Activated CD4-positive, CD25-positive, alpha-beta regulatory T cell (primary cell): Measurements from ENCODE around the gene TMEM44.
"Not testable (repeated sequence)": the region's sequence is repeated elsewhere in the genome, so short reads cannot be mapped to it uniquely, and the experiment has no call there.

ENCODE experiments used
- DNase-seq, 4 experiments: peaks; one replicate each; lab custom pipeline; 2025; lab: John Stamatoyannopoulos, UW

Gene TMEM44

DNA sequence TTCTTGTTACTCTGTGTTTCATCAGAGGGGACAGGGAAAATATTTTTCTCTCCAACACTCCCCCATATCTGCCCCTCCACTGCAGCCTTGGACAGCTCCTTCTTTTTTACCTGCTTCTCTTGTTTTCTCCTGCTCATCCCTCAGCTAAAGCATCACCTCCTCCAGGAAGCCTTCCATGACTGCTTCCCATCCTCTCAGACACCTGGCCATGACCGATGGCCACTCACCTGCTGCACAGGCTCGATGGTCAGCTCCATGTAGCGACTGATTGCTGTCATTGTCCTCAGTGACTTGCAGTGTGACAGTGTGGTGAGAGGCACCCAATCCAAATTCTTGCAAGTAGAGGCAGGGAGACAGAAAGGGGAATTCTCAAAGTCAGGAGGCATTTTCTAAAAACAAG lies 22.5 kb downstream of the TMEM44 start:
- no peak for DNase-seq

- no peak for DNase-seq
Observed at GRCh38 chr3:194609601-194610000, 23.6 kb downstream of the TMEM44 start.

DNA sequence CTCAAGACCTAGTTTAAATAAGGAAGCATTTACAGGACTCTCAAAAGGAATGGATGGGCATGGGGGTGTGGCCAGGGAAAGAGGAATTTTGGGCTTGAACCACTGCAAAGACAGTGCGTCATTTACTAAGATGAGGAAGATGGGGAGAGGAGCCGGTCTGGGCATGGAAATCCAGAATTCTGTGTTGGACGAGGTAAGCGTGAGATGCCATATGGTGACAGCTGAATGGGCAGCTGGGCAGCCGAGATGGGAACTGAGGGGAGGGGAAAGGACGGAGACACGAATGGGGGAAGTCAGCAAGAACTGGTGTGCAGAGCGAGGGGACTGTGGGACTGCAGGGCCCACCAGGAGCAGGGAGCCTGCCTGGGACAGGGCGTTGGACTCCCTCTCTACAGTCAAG lies 24.2 kb downstream of the TMEM44 start:
- DNase-seq = no peak

GRCh38 chr3:194607592-194608389 lies 25.4 kb downstream of the TMEM44 start:
- DNase-seq = no peak

DNA sequence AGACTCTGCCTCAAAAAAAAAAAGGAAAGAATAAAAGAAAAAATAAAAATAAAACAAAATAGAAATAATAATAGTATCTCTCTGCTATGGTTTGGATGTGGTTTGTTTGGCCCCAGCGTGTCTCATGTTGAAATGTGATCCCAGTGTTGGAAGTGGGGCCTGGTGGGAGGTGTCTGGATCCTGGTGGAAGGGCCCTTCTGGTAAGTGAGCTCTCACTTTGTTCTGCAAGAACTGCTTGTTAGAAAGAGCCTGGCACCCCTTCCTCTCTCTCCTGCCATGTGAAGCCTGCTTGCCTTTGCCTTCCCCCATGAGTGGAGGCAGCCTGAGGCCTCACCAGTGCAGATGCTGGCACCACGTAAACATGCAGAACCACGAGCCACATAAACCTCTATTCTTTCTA lies 26.3 kb downstream of the TMEM44 start:
- DNase-seq = no peak

- DNase-seq = no peak
Observed at GRCh38 chr3:194606163-194606562, 27.1 kb downstream of the TMEM44 start.

DNA sequence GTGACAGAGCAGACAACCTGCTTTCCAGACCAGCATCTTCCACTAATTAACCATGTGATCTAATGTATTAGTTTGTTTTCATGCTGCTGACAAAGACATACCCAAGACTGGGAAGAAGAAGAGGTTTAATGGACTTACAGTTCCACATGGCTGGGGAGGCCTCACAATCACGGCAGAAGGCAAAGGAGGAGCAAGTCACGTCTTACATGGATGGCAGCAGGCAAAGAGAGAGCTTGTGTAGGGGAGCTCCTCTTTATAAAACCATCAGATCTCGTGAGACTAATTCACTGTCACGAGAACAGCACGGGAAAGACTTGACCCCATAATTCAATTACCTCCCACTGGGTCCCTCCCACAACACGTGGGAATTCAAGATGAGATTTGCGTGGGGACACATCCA lies 27.9 kb downstream of the TMEM44 start:
- not testable (repeated sequence) for DNase-seq

GRCh38 chr3:194604837-194605236 lies 28.4 kb downstream of the TMEM44 start:
- DNase-seq = no peak

- no peak for DNase-seq
Observed at GRCh38 chr3:194604126-194604525, 29.1 kb downstream of the TMEM44 start.

DNA sequence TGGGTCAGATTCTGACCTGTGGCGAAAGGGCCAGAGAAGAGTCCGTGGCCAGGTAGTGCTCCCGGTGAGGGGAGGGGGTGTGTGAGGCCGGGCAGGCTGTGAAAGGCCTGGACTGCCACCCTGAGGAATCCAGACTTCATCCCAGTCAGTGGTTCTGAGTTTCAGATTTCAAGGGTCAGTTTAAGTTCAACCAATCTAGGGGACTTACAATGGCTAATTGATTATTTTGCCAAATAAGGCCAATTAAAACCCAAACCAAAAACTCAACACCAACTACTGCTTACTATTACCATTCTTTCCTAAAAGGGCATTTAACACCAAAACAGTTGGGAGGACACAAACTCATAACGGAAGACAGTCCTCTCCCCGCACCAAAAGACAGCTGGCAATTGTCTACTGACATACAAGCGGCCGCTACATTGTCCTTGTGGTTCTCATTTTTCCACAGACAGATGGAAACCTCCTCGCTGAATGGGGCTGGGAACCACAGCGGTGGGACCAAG lies 30.5 kb downstream of the TMEM44 start:
- DNase-seq = no peak

GRCh38 chr3:194598771-194599557 lies 34.3 kb downstream of the TMEM44 start:
- no peak for DNase-seq

- no peak for DNase-seq
Observed at GRCh38 chr3:194596906-194597305, 36.3 kb downstream of the TMEM44 start.

GRCh38 chr3:194592798-194593752 lies 40.1 kb downstream of the TMEM44 start:
- DNase-seq = no peak

DNA sequence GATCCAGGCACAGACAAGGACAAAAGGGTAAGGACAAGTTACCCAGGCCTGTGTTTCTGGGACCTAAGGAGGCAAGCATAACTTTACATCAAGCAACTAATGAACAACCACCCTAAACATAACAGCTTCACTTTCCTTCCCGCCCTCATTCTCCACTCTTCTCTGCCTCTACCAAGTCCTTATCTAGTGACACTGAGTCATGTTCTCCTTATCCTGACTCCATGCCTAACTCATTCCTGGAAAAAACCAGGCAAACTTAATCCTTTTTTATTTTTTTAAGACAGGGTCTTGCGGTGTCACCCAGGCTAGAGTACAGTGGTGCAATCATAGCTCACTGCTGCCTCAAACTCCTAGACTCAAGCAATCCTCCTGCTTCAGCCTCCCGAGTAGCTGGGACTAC lies 44.5 kb downstream of the TMEM44 start:
- no peak for DNase-seq

- no peak for DNase-seq
Observed at GRCh38 chr3:194588236-194588635, 45.0 kb downstream of the TMEM44 start.

GRCh38 chr3:194587438-194587931 lies 45.7 kb downstream of the TMEM44 start:
- no peak for DNase-seq

GRCh38 chr3:194586836-194587235 lies 46.4 kb downstream of the TMEM44 start:
- no peak for DNase-seq

DNA sequence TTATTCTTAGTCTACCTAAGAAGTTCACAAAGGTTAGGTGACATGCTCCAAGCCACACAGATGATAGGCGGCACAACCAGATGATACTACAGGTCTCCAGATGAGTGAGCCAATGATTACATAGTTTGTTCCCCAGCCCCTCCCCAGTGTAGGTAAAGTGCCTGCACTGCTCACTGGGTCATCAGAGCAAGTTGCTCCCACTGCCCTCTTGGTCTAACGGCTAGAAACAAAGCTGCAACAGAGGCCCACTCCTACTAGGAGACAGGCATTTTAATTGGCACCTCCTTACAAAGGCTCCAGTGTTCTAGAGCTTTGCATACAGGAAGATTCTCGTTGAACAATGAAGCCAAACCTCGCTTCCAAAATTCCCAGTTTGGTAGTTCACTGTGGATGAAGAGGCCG lies 47.3 kb downstream of the TMEM44 start:
- DNase-seq = no peak

DNA sequence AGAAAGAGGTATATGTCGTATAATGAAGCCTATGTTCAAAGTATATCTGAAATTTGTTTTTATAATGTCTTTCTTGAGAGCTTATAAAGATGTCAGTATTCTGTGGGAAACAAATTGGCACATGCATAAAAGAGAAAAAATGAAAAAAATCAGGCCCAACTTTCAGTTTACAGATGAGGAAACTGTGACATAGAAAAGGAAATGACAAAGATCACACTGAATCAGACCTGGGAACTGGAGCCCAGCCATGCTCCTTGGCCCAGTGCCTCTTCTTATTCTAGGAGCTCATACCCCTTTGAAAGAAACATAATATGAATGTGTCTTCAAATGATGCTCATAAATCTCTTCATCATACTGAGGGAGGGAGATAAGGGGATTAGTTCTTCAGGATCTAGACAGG lies 48.4 kb downstream of the TMEM44 start:
- DNase-seq = no peak

GRCh38 chr3:194584320-194584776 lies 48.9 kb downstream of the TMEM44 start:
- DNase-seq = no peak

DNA sequence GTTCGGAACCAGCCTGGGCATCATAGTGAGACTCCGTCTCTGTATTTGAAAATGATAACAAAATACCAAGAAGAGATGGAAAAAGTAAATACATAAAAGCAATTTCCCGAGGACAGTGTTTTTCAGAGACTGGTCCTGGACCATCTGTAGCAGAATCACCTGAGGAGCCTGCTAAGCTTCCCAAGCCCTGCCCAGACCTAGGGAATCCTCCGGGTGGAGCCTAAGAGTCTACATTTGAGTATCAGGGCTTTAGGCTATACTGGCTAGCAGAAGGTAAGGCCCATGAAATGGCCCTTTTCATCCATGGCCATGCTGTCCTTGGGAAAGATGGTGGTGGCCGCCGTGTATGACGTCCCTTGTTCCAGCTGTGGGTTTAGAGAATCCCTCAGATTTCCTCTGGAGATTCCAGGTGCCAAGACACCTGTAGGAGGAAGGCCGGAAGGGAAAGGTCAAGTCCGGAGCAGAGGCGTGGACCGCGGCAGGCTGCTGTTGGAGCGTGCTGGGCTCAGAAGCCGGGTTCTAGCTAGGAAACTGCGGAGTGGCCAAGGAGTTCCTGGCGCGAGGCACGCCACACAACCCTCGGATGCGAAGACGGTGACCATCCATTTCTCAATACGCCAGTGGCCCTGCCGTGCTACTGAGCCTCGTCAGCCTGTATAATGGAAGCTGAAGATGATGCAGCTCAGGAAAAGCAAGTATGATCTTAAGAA lies 50.9 kb downstream of the TMEM44 start:
- DNase-seq = no peak
